HK-2 (cell line): Measurements from ENCODE around the gene ASPRV1.
"Not testable (repeated sequence)": the region's sequence is repeated elsewhere in the genome, so short reads cannot be mapped to it uniquely, and the experiment has no call there.

Source experiments
- DNase-seq: peaks from one replicate; pipeline ENCODE4 v3.0.0-alpha.2; 2018; ENCODE audit not compliant: unreplicated experiment

ASPRV1 gene

DNA sequence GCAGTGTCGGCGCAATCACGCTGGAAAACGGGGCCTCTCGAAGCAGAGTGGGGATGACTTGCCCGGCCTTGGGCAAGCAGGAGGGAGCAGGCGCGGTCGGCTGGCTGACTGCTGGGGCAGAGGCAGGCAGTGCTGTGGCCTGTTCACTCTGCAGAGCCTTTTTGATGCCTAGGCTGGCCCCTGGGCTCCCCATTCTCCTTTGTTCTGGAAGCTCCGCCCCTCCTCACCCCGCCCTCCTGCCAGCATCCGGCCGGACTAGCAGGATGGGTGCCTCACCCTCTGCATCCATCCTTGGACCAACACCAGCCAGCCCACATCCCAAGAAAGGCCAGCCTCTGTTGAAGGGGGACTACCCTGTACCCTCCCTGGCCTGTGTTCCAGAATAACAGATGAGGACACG, at the start of gene ASPRV1:
Gene ASPRV1, minus strand, starts transcription at position 136 of the 400 bp plus-strand sequence. CDS start 195 bp downstream, outside the sequence.
- DNase-seq = no peak

- no peak for DNase-seq
These were observed 49.2 kb upstream of the ASPRV1 start for GRCh38 chr2:70010576-70011111.

GRCh38 chr2:70009762-70010575, 48.5 kb upstream of the ASPRV1 start:
- no peak for DNase-seq

DNA sequence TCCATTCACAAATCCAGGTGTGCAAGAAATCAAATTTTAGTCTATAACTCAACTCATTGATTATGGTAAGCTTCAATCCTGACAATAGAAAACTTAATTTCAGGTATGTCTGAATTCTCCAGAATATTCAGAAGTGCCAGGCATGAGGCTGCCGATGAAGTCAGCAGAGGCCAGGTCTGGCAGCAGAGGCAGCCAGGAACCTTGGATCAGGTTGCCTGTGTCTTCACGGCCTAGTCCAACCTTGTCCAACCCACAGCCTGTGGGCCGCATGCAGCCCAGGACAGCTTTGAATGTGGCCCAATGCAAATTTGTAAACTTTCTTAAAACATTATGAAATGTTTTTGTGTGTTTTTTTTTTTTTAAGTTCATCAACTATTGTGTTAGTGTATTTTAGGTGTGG, 46.9 kb upstream of the ASPRV1 start:
- no peak for DNase-seq

- no peak for DNase-seq
These were observed 45.7 kb upstream of the ASPRV1 start for GRCh38 chr2:70007151-70007550.

GRCh38 chr2:70006447-70006784, 45.0 kb upstream of the ASPRV1 start:
- no peak for DNase-seq

DNA sequence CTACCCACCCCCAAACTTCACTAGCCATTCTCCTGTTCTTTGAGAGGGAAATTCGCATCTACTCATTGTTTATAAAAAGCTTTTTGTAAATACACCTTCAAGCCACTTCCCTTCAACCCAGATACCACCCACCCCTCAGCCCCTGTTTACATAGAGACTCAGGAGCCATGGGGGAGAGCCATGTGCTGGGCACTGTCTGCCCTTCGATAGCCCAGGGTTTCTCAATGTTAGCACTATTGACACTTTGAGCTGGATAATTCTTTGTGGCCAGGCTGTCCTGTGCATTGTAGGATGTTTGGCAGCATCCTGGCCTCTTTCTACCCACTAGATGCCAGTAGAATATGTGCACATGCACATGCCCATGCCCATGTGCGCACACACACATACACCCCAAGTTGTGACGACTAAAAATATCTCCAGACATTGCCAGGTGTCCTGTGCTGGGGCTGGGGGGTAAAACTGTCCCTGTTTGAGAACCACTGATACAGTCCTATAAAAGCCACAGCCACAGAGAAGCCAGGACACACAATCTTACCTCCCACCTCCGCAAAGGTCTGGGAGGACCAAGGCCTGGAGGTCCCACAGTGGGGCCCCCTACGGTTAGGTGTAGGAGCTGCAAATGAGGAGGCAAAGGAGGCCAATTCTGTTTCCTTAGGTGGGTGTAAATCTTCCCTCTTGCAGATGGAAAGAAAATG, 44.5 kb upstream of the ASPRV1 start:
- DNase-seq = no peak

- DNase-seq = no peak
These were observed 43.8 kb upstream of the ASPRV1 start for GRCh38 chr2:70005216-70005615.

DNA sequence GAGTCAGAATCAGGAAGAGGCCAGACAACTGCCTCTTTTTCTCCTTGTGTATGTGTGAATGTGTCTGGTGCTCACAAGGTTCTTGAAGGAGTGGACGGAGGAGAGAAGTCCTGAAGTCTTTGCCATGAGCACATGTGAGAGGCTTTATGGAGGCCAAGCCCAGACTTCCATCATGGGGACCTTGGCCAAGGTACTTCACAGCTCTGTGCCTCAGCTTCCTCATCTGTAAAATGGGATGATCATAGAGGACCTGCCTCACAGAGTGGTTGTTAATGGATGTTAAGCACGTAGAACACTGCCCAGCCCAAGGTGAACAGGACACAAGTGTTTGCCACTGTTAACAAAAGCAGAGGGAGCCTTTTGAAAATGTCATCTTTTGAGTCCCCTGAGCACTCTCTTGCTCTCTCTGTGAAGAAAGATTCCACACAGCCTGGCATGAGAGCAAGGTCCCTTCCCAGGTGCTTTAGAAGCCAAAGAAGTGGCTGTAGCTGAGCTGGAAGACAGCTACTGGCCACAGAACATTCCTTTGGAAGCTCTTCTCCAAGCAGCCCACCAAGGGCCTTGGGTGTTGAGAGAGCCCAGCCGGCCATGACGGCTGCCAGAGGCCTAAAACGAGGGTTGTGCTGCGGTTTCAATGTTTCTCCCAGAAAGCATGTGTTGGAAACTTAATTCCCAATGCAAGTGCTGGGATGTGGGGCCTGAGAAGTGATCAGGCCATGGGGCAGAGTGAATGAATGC, 41.8 kb upstream of the ASPRV1 start:
- DNase-seq = no peak

GRCh38 chr2:70002241-70002899, 40.9 kb upstream of the ASPRV1 start:
- DNase-seq = no peak

GRCh38 chr2:70000529-70000928, 39.1 kb upstream of the ASPRV1 start:
- DNase-seq = not testable (repeated sequence)

GRCh38 chr2:69998761-69999160, 37.3 kb upstream of the ASPRV1 start:
- no peak for DNase-seq

- DNase-seq = peak; percentile 80
These were observed 35.8 kb upstream of the ASPRV1 start for GRCh38 chr2:69997015-69997830.

- DNase-seq = no peak
These were observed 34.1 kb upstream of the ASPRV1 start for GRCh38 chr2:69995511-69995910.

DNA sequence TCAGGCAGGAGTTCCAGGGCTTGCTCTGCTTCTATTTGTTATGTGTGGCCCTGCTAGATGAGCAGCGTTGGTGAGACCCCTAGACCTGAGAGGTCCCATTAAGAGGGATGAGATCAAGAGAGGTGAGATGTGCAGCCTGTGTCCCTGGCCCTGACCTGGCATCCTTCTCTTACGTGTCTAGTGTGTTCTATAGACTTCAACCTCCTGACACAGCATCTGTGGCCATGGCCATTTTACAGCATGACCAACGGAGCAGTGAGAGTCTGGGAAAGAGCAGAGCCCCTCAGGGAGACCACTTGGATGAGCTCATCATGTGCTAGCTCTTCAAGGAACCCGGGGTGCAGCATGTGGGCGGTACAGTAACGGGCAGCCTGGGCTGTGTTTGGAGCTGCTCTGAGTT, 32.7 kb upstream of the ASPRV1 start:
- DNase-seq = no peak

GRCh38 chr2:69993708-69994107, 32.3 kb upstream of the ASPRV1 start:
- no peak for DNase-seq

- DNase-seq = no peak
These were observed 31.7 kb upstream of the ASPRV1 start for GRCh38 chr2:69993048-69993565.

DNA sequence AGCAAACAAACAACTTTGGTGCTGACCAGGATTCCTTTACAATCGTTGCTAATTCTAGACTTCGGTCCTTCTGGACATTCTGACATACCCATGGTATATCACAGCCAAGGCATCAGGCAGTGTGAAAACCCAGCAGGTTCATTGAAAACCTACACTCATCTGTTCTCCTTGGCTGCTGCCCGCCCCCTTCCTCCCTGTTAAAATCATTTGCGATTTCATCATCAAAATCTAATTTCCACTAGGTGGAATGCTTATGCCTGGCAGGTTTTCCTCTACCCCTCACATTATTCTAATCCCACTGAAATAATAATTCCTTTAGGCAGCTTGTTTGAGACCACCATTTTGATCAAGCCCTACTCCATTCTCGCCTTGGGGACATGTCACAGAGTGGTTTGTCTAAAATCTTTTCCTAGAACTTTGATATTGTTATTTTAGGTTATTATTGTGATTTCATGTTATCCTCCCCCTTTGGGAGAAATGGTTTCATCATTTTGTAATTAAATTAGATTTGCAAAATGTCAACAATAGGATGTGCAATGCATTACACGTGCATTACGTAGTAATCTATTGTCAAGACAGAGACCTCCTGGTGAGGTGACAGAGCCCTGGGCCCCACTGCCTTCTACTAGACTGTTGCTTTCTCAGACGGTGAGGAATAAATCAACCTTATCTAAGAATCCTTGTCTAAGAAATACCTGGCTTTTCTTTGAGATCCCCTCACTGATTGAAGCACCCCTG, 31.0 kb upstream of the ASPRV1 start:
- no peak for DNase-seq

- DNase-seq = no peak
These were observed 28.1 kb upstream of the ASPRV1 start for GRCh38 chr2:69989441-69990105.
